ENCODE results near the gene UGT1A3. TPM values are rescaled to one million over a fixed set of nuclear protein-coding genes. Genes with fewer than 3 reads are reported as not detected.

Gene UGT1A3
- total RNA-seq (not detected), polyA plus RNA-seq (not detected)
- long read RNA-seq, donor 1, result 0 reads
- long read RNA-seq, donor 2, result 0 reads
- long read RNA-seq, donor 3, result 0 reads
- long read RNA-seq, donor 4, result 0 reads

DNA sequence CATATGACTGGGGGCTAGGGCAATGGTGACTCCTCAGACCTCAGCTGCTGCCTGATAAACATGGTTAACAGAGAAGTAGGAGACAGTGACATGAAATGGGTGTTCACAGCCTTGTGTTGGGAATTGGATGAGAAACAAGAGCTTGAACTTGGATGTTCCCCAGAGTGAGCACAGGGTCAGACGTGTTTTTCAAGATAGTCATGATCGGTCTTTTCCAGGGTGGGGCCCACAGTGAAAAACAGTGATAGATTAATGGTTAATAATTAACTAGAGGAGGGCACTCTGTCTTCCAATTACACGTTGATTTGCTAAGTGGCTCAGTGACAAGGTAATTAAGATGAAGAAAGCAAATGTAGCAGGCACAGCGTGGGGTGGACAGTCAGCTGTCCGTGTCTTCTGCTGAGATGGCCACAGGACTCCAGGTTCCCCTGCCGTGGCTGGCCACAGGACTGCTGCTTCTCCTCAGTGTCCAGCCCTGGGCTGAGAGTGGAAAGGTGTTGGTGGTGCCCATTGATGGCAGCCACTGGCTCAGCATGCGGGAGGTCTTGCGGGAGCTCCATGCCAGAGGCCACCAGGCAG lies at the start of gene UGT1A3:
TSS of gene UGT1A3 (plus strand) at position 320 of the 579 bp plus-strand sequence. CDS start at position 405, 85 bp downstream.
- Histone ChIP-seq H3K9me3 (ENCODE audit: control insufficient read depth, low read length) (no peaks in the 10 kb centered on the region), H3K27ac (ENCODE audit: low read length) (no peak within 1 kb of the TSS), H3K4me3 (ENCODE audit: low read length) (no peak within 1 kb of the TSS), H3K4me1 (ENCODE audit: control insufficient read depth, insufficient read depth, low read length) (no peaks in the 10 kb centered on the region), H3K27me3 (ENCODE audit: control insufficient read depth, insufficient read depth) (no peaks in the 10 kb centered on the region)
- 74% methylated on average over 8 of the region's 8 CpGs for WGBS
- intact Hi-C loops (cut with DNase I), result no loop called here
- no peak for ATAC-seq
- no peak for DNase-seq

DNA sequence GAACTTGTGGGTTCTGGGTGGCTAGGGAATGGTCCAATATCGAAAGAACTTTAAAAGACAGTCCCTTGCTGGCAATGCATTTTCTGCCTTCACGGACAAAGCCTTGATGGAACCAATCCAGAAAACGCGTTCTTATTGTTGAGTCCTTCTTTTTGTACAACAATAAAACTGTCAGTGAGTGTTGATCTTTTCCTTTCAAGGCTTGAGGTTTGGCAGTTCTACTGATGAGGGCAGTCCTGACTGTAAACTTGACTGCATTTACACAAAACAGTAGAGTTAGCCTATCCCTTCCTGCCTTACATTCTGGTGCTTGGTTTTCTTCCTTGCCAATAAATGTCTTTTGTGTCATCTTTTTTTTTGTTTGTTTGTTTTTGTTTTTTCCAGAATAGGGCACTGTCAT lies 49.6 kb upstream of the UGT1A3 start:
- Histone ChIP-seq H3K9me3 (ENCODE audit: control insufficient read depth, low read length) (no peaks in the 10 kb centered on the region), H3K4me3 (ENCODE audit: low read length) (no peak overlapping the region), H3K27me3 (ENCODE audit: control insufficient read depth, insufficient read depth) (no peaks in the 10 kb centered on the region), H3K4me1 (ENCODE audit: control insufficient read depth, insufficient read depth, low read length) (no peaks in the 10 kb centered on the region), H3K27ac (ENCODE audit: low read length) (no peak overlapping the region)
- intact Hi-C loops (cut with DNase I), result no loop called here
- DNase-seq (no peak), ATAC-seq (no peak)
- WGBS, result 71% methylated on average over 4 of the region's 4 CpGs

DNA sequence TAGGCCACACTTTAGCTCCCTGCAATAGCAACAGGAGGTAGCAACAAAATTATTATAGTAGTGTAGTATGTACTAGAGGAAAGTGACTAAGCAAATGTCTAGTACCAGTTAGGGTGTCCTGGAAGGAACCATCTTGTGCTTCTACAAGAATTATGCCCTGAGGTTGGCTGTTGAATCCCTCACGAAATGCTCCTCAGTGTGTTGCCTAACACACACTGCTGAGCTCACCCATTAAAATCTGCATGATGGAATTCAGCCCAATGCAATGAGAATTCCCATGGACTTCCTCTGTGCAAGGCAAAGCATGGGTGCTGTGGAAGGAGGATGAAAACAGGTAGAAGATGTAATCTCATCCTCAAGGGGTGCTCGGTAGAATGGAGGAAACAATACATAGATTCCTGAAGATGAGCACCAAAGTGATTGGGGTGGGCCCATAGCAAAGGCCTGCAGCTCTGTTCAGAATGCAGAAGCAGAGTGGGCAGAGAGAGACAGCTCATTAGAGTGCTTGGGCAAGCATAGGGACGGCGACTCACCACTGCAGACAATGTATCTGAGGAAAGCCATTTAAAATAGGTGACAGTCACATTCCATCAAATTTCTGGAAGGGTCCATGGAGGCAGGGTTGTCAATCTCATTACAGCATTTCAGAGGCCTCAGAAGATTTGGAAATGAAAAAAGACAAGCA lies 48.3 kb upstream of the UGT1A3 start:
- no peak for DNase-seq
- no peak for ATAC-seq
- Histone ChIP-seq H3K27ac (ENCODE audit: low read length) (no peak overlapping the region), H3K4me1 (ENCODE audit: control insufficient read depth, insufficient read depth, low read length) (no peaks in the 10 kb centered on the region), H3K9me3 (ENCODE audit: control insufficient read depth, low read length) (no peaks in the 10 kb centered on the region), H3K4me3 (ENCODE audit: low read length) (no peak overlapping the region), H3K27me3 (ENCODE audit: control insufficient read depth, insufficient read depth) (no peaks in the 10 kb centered on the region)
- 83% methylated on average over 4 of the region's 4 CpGs for WGBS
- intact Hi-C loops (cut with DNase I), result no loop called here

DNA sequence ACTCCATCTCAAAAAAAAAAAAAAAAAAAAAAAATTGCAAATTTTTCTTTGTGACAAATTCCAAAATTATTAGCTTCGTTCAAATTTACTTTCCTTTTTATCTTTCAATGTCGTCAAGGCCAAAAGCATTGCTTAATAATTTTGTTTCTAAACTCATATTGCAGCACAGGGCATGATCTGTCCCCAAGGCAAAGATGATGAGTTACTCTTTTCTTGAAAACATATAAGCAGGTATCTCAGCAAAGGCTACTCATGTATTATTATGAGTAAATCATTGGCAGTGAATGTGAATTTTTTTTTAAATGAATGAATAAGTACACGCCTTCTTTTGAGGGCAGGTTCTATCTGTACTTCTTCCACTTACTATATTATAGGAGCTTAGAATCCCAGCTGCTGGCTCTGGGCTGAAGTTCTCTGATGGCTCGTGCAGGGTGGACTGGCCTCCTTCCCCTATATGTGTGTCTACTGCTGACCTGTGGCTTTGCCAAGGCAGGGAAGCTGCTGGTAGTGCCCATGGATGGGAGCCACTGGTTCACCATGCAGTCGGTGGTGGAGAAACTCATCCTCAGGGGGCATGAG lies 47.2 kb upstream of the UGT1A3 start, which contains the start of gene UGT1A7:
TSS of gene UGT1A7 (plus strand) at position 381 of the 579 bp plus-strand sequence. CDS start at position 418, 37 bp downstream.
- Histone ChIP-seq H3K4me1 (ENCODE audit: control insufficient read depth, insufficient read depth, low read length) (no peaks in the 10 kb centered on the region), H3K9me3 (ENCODE audit: control insufficient read depth, low read length) (no peaks in the 10 kb centered on the region), H3K4me3 (ENCODE audit: low read length) (no peak within 1 kb of the TSS), H3K27me3 (ENCODE audit: control insufficient read depth, insufficient read depth) (no peaks in the 10 kb centered on the region), H3K27ac (ENCODE audit: low read length) (no peak within 1 kb of the TSS)
- WGBS, result 73% methylated on average over 5 of the region's 5 CpGs
- intact Hi-C loops (cut with DNase I), result no loop called here
- DNase-seq (no peak), ATAC-seq (no peak)

DNA sequence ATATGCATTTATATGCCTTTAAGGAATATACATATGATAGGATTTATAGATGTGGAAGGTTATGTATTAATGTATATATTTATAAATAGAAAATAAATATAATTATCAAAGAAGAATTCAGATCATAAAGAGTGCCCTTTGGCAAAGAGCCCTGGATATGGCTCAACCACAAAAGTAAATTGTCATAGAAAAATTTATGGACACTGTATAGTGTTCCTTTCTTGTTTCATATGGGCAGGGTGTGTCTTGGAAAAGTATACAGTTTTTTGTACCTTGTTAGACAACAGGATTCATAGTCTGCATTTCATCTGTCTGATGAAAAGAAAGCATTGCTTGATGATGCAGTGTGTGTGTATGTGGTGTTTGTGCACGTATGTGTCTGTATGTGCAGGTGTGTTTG lies 44.2 kb upstream of the UGT1A3 start:
- H3K27me3 ChIP-seq (ENCODE audit: control insufficient read depth, insufficient read depth), result no peaks in the 10 kb centered on the region
- 82% methylated on average over 1 of the region's 1 CpG for WGBS

DNA sequence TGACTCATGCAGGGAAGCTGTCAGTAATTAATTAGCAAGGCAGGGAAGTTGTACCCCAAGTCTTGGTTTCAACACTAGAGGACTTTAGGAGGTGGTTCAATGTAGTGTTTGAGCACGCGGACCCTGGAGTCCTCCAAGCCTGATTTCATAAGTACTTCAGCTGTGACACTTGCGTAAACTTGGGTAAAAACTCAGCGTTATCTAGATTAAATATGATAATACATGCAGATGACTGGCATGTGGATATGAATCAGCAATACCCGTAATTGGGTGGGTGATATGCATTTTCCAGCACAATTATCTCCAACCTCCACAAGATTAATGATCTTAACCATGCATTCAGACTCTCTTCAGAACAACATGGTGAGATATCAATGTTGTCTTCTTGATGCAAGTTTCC lies 41.9 kb upstream of the UGT1A3 start:
- ATAC-seq, result no peak
- Histone ChIP-seq H3K9me3 (ENCODE audit: control insufficient read depth, low read length) (no peaks in the 10 kb centered on the region), H3K27ac (ENCODE audit: low read length) (no peak overlapping the region), H3K27me3 (ENCODE audit: control insufficient read depth, insufficient read depth) (no peaks in the 10 kb centered on the region), H3K4me1 (ENCODE audit: control insufficient read depth, insufficient read depth, low read length) (no peaks in the 10 kb centered on the region), H3K4me3 (ENCODE audit: low read length) (no peak overlapping the region)
- DNase-seq, result no peak
- WGBS, result 78% methylated on average over 5 of the region's 5 CpGs
- intact Hi-C loops (cut with DNase I), result no loop called here

More for the DNA sequence above, 44.2 kb upstream of the UGT1A3 start:
- ATAC-seq (no peak), DNase-seq (no peak)
- intact Hi-C loops (cut with DNase I), result no loop called here
- Histone ChIP-seq H3K9me3 (ENCODE audit: control insufficient read depth, low read length) (no peaks in the 10 kb centered on the region), H3K27ac (ENCODE audit: low read length) (no peak overlapping the region), H3K4me1 (ENCODE audit: control insufficient read depth, insufficient read depth, low read length) (no peaks in the 10 kb centered on the region), H3K4me3 (ENCODE audit: low read length) (no peak overlapping the region)

DNA sequence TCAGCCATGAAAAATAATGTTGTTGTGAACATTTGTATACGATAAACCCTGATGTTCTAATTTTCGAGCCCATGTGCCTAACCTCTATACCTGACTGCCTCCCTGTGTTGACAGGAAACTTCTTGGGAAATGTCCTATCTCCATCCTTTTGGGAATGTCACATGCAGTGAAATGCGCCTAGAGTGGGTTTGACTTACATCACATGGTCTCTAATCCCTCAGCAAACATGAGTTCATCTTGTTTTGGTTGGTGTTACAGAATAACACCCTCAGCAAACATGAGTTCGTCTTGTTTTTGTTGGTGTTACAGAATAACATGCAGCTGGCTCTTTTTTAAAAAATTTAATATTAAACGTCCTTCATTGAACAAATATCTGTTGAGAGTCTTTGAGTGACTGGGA lies 40.5 kb upstream of the UGT1A3 start:
- WGBS, result 82% methylated on average over 5 of the region's 5 CpGs
- no peaks in the 10 kb centered on the region for H3K4me1 ChIP-seq (ENCODE audit: control insufficient read depth, insufficient read depth, low read length)
- ATAC-seq (no peak), DNase-seq (no peak)
- no peak overlapping the region for H3K4me3 ChIP-seq (ENCODE audit: low read length)
- no peaks in the 10 kb centered on the region for H3K27me3 ChIP-seq (ENCODE audit: control insufficient read depth, insufficient read depth)
- intact Hi-C loops (cut with DNase I), result no loop called here
- H3K9me3 ChIP-seq (ENCODE audit: control insufficient read depth, low read length), result no peaks in the 10 kb centered on the region
- H3K27ac ChIP-seq (ENCODE audit: low read length), result no peak overlapping the region

DNA sequence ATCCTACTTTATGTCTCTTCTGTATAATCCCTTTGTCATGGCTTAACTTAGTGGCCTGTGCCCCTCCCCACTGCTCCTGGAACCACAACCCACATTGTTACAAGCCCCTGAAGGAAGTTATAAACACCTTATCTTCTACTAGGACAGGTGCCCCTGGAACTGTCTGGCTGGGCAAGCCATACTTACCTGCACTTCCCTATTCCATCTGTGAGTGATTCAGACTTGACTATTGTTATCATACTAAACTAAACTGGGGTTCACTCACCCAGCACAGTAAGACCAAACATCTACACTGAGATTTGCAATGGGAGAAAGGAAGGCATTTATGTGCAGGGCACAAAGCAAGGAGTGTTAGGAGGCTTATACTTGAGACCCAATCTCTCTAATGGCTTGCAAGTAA lies 39.8 kb upstream of the UGT1A3 start:
- Histone ChIP-seq H3K4me1 (ENCODE audit: control insufficient read depth, insufficient read depth, low read length) (no peaks in the 10 kb centered on the region), H3K4me3 (ENCODE audit: low read length) (no peak overlapping the region)
- intact Hi-C loops (cut with DNase I), result no loop called here

DNA sequence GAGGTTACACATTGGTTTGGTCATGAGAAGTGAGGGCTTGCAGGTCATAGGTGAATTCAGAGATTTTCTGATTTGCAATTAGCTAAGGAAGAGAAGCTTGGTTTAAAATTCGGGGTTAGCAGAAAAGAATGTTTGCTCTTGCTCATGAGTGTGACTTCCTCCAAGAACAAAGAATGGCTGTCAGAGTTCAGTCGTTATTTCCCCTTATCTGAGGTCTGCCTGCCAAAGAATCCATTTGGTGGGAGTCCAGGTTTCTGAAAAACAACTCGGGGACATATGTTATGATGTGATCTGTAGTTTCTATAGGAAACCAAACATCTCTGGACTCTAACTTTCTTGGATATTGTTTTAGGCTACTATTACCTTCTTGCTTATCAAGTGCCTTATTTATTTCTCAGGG lies 39.3 kb upstream of the UGT1A3 start:
- Histone ChIP-seq H3K9me3 (ENCODE audit: control insufficient read depth, low read length) (no peaks in the 10 kb centered on the region), H3K4me3 (ENCODE audit: low read length) (no peak overlapping the region), H3K27ac (ENCODE audit: low read length) (no peak overlapping the region), H3K27me3 (ENCODE audit: control insufficient read depth, insufficient read depth) (no peaks in the 10 kb centered on the region), H3K4me1 (ENCODE audit: control insufficient read depth, insufficient read depth, low read length) (no peaks in the 10 kb centered on the region)
- DNase-seq (no peak), ATAC-seq (no peak)
- intact Hi-C loops (cut with DNase I), result no loop called here
- WGBS, result 11% methylated on average over 3 of the region's 3 CpGs

More for the DNA sequence above, 39.8 kb upstream of the UGT1A3 start:
- H3K27me3 ChIP-seq (ENCODE audit: control insufficient read depth, insufficient read depth), result no peaks in the 10 kb centered on the region
- no peaks in the 10 kb centered on the region for H3K9me3 ChIP-seq (ENCODE audit: control insufficient read depth, low read length)
- H3K27ac ChIP-seq (ENCODE audit: low read length), result no peak overlapping the region
- ATAC-seq (no peak), DNase-seq (no peak)

DNA sequence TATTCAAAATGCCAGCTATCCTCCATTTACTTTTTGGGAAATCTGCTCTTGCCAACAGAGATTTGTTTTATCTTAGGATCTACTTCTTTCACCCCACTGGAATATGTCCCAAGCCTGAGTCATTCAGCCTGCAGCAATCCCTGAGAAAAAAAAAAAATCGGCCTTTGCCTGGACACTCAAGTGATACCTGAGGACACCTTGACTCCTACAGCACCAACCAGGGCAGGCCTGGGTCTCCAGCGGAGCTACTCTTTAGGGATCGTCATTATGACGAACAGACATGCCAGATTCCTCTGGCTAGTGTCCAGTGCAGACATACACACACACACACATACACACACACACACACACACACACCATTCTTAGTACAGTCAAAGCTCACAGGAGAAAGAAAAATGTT lies 38.4 kb upstream of the UGT1A3 start:
- Histone ChIP-seq H3K4me3 (ENCODE audit: low read length) (no peak overlapping the region), H3K9me3 (ENCODE audit: control insufficient read depth, low read length) (no peaks in the 10 kb centered on the region), H3K4me1 (ENCODE audit: control insufficient read depth, insufficient read depth, low read length) (no peaks in the 10 kb centered on the region), H3K27ac (ENCODE audit: low read length) (no peak overlapping the region), H3K27me3 (ENCODE audit: control insufficient read depth, insufficient read depth) (no peaks in the 10 kb centered on the region)
- ATAC-seq (no peak), DNase-seq (no peak)
- intact Hi-C loops (cut with DNase I), result no loop called here
- WGBS, result 63% methylated on average over 4 of the region's 4 CpGs

Data from right cardiac atrium (tissue), 5 donors.